ENCODE measurements around the gene NRSN1. TPM values are rescaled to one million over a fixed set of nuclear protein-coding genes. Genes with fewer than 3 reads are reported as not detected.

The NRSN1 gene
- total RNA-seq, 1 experiment from 2014 or later = not detected

Other genes with a start within 250 kb of the NRSN1 start
- 0.13 TPM in 1 of 2 replicates, not detected in the other for gene DCDC2, start 231.8 kb downstream of the NRSN1 start, total RNA-seq (2014; rRNA removed)